Measurements from ENCODE around the gene QPCTL. TPM values are rescaled to one million over a fixed set of nuclear protein-coding genes. Genes with fewer than 3 reads are reported as not detected.

QPCTL gene
- total RNA-seq, 6 experiments from 2014 or later: 17.6 to 31.5 (median 19.9) TPM

DNA sequence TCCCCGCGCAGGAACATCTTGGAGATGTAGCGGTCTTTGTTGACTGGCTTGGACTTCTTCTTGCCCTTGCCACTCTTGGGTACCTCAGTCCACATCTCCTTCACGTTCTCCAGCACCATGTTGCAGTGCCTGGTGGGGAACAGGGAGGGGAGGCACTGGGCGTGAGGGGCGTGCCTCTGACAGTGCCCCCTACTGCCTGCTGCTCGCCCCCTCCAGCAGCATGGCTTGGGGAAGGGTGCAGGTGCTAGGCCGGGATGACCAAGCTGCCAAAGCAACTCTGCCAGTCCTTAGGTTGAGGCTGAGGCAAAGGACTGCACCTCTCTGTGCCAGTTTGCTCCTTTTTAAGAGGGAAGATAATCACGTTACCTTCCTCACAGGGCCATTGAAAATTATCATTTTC lies 4.9 kb upstream of the QPCTL start:
- H3K36me3 Mint-ChIP-seq (ENCODE audit: low read depth): peaks cover 23% of the 10 kb centered on the region
- TF ChIP-seq, protein P1, sequence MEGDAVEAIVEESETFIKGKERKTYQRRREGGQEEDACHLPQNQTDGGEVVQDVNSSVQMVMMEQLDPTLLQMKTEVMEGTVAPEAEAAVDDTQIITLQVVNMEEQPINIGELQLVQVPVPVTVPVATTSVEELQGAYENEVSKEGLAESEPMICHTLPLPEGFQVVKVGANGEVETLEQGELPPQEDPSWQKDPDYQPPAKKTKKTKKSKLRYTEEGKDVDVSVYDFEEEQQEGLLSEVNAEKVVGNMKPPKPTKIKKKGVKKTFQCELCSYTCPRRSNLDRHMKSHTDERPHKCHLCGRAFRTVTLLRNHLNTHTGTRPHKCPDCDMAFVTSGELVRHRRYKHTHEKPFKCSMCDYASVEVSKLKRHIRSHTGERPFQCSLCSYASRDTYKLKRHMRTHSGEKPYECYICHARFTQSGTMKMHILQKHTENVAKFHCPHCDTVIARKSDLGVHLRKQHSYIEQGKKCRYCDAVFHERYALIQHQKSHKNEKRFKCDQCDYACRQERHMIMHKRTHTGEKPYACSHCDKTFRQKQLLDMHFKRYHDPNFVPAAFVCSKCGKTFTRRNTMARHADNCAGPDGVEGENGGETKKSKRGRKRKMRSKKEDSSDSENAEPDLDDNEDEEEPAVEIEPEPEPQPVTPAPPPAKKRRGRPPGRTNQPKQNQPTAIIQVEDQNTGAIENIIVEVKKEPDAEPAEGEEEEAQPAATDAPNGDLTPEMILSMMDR (IDR thresholded peaks at IDR 0.05): no peak; the same call in 1 of the 2 replicates

DNA sequence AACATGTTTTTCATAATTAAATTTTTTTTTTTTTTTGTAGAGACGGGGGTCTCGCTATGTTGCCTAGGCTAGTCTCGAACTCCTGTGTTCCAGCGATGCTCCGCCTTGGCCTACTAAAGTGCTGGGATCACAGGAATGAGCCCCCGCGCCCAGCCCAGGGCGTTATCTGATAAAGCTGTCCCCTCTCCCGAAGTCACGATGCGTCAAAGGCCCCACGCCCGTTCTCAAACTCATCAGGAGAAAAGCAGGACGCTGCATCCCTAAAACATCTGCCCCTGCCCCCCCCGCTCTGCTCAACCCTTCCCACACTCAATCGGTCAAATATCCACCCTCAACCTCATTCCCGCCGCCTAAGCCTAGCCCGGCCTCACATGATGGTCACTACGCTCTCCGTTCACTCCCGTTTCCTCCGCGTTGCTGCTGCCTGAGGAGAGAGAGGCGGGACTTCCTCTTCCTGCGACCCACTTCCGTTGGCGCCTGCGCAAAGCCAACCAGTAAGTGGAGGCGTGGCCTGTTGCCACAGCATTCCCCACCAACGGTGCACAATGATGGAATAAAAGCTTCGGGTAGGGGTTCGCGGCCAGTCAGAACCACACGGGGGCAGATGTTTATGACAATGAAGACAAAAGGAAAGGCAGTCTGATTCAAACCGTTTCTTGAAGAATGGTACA lies 815 bp upstream of the QPCTL start, which contains the start of gene SNRPD2:
SNRPD2 (minus strand) TSS at position 438 of the 671 bp plus-strand sequence; CDS start at position 373, 65 bp downstream.
- peak within 1 kb of the TSS; percentile 96 for H3K27ac Mint-ChIP-seq
- H3K4me3 Mint-ChIP-seq: peak within 1 kb of the TSS; percentile 99
- TF ChIP-seq, protein P1 (IDR thresholded peaks at IDR 0.05): peak; percentile 57
- DNase-seq: peak; percentile 95
- peaks cover 3% of the 10 kb centered on the region; the same call in 1 of the 2 replicates for H3K27me3 Mint-ChIP-seq (ENCODE audit: insufficient read depth)
- H3K9me3 Mint-ChIP-seq: peaks cover 5% of the 10 kb centered on the region
- peaks cover 19% of the 10 kb centered on the region for H3K4me1 Mint-ChIP-seq (ENCODE audit: low read depth)
- peaks cover 13% of the 10 kb centered on the region for H3K36me3 Mint-ChIP-seq (ENCODE audit: low read depth)

More for the DNA sequence above, 4.9 kb upstream of the QPCTL start:
- no peak for DNase-seq
- Mint-ChIP-seq H3K27ac (no peak overlapping the region), H3K27me3 (ENCODE audit: insufficient read depth) (peaks cover 3% of the 10 kb centered on the region; the same call in 1 of the 2 replicates), H3K4me3 (no peak overlapping the region), H3K4me1 (ENCODE audit: low read depth) (peaks cover 11% of the 10 kb centered on the region), H3K9me3 (peaks cover 5% of the 10 kb centered on the region)

DNA sequence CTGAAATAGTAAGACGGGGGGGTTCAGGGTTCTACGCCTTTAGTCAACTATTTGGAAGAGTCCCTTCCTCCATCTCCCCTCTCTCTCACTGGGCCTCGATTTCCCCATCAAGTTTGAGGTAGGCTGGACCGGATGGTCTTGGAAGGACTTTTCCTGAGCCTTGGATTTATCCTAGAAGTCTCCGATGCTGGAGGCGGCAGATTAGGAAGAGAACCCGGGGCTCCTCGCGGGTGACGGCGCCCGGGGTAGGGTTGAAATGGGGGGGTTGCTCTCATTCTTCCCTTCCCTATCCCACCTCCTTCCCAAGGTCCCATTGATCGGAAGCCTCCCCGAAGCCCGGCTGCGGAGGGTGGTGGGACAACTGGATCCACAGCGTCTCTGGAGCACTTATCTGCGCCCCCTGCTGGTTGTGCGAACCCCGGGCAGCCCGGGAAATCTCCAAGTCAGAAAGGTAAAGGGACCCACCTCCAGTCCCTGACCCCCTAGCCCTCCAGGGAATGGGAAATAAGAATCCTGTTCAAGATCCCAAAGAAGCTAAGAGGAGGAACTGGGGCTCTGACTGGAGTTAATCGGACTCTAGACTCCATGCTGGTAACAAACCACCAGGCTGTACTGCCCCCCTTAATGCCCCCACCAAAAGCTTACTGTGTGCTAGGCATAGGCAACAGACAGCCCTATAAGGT lies 781 bp downstream of the QPCTL start:
- Mint-ChIP-seq H3K4me1 (ENCODE audit: low read depth) (peaks cover 26% of the 10 kb centered on the region), H3K27me3 (ENCODE audit: insufficient read depth) (peaks cover 3% of the 10 kb centered on the region; the same call in 1 of the 2 replicates), H3K36me3 (ENCODE audit: low read depth) (peaks cover 10% of the 10 kb centered on the region), H3K9me3 (peaks cover 5% of the 10 kb centered on the region), H3K4me3 (peak overlapping the region; percentile 99), H3K27ac (peak overlapping the region; percentile 96)
- peak; percentile 58 for DNase-seq
- TF ChIP-seq, protein P1 (IDR thresholded peaks at IDR 0.05): peak; percentile 96

DNA sequence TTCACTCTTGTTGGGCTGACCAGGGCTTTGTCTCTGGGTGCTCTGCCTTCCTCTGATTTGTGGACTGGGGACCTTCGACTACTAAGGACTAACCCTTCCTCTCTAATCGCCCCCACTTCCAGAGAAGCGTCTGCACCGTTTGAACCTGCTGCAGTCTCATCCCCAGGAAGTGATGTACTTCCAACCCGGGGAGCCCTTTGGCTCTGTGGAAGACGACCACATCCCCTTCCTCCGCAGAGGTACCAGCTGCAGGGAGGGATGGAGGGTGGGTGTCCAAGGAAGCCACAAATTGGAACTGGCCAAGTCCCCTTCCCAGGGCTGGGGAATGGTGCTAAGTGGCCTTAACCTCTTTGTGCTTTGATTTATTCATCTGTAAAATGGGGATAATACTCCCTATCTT lies 9.2 kb downstream of the QPCTL start:
- Mint-ChIP-seq H3K4me1 (ENCODE audit: low read depth) (peaks cover 7% of the 10 kb centered on the region), H3K27me3 (ENCODE audit: insufficient read depth) (0 out of 2 replicates have a peak, but pooled peaks cover 1% of the 10 kb centered on the region), H3K36me3 (ENCODE audit: low read depth) (peaks cover 15% of the 10 kb centered on the region), H3K4me3 (no peak overlapping the region), H3K9me3 (no peaks in the 10 kb centered on the region), H3K27ac (no peak overlapping the region)
- DNase-seq: no peak
- TF ChIP-seq, protein P1 (IDR thresholded peaks at IDR 0.05): no peak

DNA sequence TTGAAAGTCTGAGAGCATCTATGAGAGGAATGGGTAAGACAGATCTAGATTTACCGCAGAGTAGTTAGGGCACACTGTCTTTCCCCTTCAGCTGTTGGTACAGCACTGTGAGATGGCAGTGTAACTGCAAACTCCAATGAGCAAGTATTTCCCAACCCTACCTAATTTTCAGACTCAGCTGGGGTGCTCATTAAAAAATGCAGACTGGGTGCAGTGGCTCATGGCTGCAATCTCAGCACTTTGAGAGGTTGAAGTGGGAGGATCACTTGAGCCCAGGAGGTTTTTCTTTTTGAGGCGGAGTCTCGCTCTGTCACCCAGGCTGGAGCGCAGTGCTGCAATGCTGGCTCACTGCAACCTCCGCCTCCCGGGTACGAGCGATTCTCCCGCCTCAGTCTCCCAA lies 12.6 kb downstream of the QPCTL start:
- Mint-ChIP-seq H3K4me1 (ENCODE audit: low read depth) (no peaks in the 10 kb centered on the region), H3K27ac (no peak overlapping the region), H3K4me3 (no peak overlapping the region), H3K9me3 (no peaks in the 10 kb centered on the region), H3K36me3 (ENCODE audit: low read depth) (peaks cover 19% of the 10 kb centered on the region), H3K27me3 (ENCODE audit: insufficient read depth) (0 out of 2 replicates have a peak, but pooled peaks cover 1% of the 10 kb centered on the region)
- DNase-seq: no peak
- TF ChIP-seq, protein P1 (IDR thresholded peaks at IDR 0.05): no peak
